Liver (tissue), 9 donors: ENCODE results near the gene PRMT6. TPM values are rescaled to one million over a fixed set of nuclear protein-coding genes. Genes with fewer than 3 reads are reported as not detected.

Experiments
- DNase-seq: peaks from one replicate; pipeline ENCODE4 v3.0.0-alpha.2; 2017; ENCODE audit warnings: low spot score
- H3K27ac ChIP-seq, 2 donors: one replicate each; pipeline ENCODE4 v1.7.0; 2013; ENCODE audit warnings: inconsistent platforms in 2 of 2, low read length in 2 of 2, control low read depth in 1 of 2, low read depth in 1 of 2, mild to moderate bottlenecking in 1 of 2
- H3K27me3 ChIP-seq, 4 donors: one replicate each; pipeline versions ENCODE4 v1.6.1 to v1.7.0; 2013; ENCODE audit warnings: low read length in 3 of 4, inconsistent platforms in 1 of 4, mild to moderate bottlenecking in 1 of 4, moderate library complexity in 1 of 4; ENCODE audit not compliant: control insufficient read depth in 4 of 4, insufficient read depth in 4 of 4
- H3K36me3 ChIP-seq, 4 donors: one replicate each; pipeline versions ENCODE4 v1.6.1 to v1.7.0; 2013; ENCODE audit warnings: low read length in 3 of 4, mild to moderate bottlenecking in 3 of 4, low read depth in 1 of 4, moderate library complexity in 1 of 4; ENCODE audit not compliant: control insufficient read depth in 4 of 4, insufficient read depth in 3 of 4
- H3K4me1 ChIP-seq, 4 donors: one replicate each; pipeline versions ENCODE4 v1.6.1 to v1.7.0; 2013; ENCODE audit warnings: low read length in 3 of 4, mild to moderate bottlenecking in 3 of 4, moderate library complexity in 1 of 4; ENCODE audit not compliant: control insufficient read depth in 4 of 4, insufficient read depth in 4 of 4
- H3K4me3 ChIP-seq, 3 donors: one replicate each; pipeline versions ENCODE4 v1.6.1 to v1.7.0; 2013; ENCODE audit warnings: low read length in 3 of 3, control low read depth in 1 of 3, low read depth in 1 of 3, mild to moderate bottlenecking in 1 of 3
- H3K9ac ChIP-seq, 2 donors: one replicate each; pipeline ENCODE4 v1.7.0; 2013; ENCODE audit warnings: low read length in 2 of 2, mild to moderate bottlenecking in 2 of 2, moderate library complexity in 2 of 2, control low read depth in 1 of 2, low read depth in 1 of 2
- H3K9me3 ChIP-seq, 4 donors: one replicate each; pipeline versions ENCODE4 v1.6.1 to v1.7.0; 2013; ENCODE audit warnings: low read length in 3 of 4; ENCODE audit not compliant: control insufficient read depth in 4 of 4
- CTCF ChIP-seq: fragments of 150-350 bp; IDR thresholded peaks from 2 replicates; pipeline ENCODE4 v1.5.1; 2017; ENCODE audit warnings: improper control_type of control experiment, low read depth, low read length; ENCODE audit not compliant: missing input control
- EGR1 ChIP-seq, 2 donors: IDR thresholded peaks; 2 replicates each; pipeline ENCODE4 v1.6.1; 2016 to 2018; ENCODE audit warnings: antibody characterized with exemption in 2 of 2, low read depth in 2 of 2
- FOXA1 ChIP-seq: IDR thresholded peaks from 2 replicates; pipeline ENCODE4 v1.6.1; 2016; ENCODE audit warnings: antibody characterized with exemption
- FOXA2 ChIP-seq: IDR thresholded peaks from 2 replicates; pipeline ENCODE4 v1.6.1; 2016; ENCODE audit warnings: antibody characterized with exemption
- GABPA ChIP-seq, 2 donors: IDR thresholded peaks in 1 of 2; conservative IDR thresholded peaks in 1 of 2; 2 replicates each; pipeline ENCODE4 v1.6.1; 2016; ENCODE audit warnings: antibody characterized with exemption in 2 of 2, mild to moderate bottlenecking in 1 of 2, moderate library complexity in 1 of 2
- HNF4A ChIP-seq, 2 donors: conservative IDR thresholded peaks; 2 replicates each; pipeline ENCODE4 v1.6.1; 2016; ENCODE audit warnings: antibody characterized with exemption in 2 of 2, mild to moderate bottlenecking in 2 of 2
- HNF4G ChIP-seq: IDR thresholded peaks from 2 replicates; pipeline ENCODE4 v1.6.1; 2016; ENCODE audit warnings: antibody characterized with exemption
- JUND ChIP-seq, 2 donors: IDR thresholded peaks; 2 replicates each; pipeline ENCODE4 v1.6.1; 2016; ENCODE audit warnings: antibody characterized with exemption in 2 of 2
- MAX ChIP-seq: IDR thresholded peaks from 2 replicates; pipeline ENCODE4 v1.6.1; 2016; ENCODE audit warnings: antibody characterized with exemption
- NR2F2 ChIP-seq: IDR thresholded peaks from 2 replicates; pipeline ENCODE4 v1.6.1; 2016; ENCODE audit warnings: antibody characterized with exemption
- RAD21 ChIP-seq, 2 donors: IDR thresholded peaks; 2 replicates each; pipeline ENCODE4 v1.6.1; 2016; ENCODE audit warnings: antibody characterized with exemption in 2 of 2, mild to moderate bottlenecking in 2 of 2
- RXRA ChIP-seq, 2 donors: IDR thresholded peaks; 2 replicates each; pipeline ENCODE4 v1.6.1; 2017 to 2018; ENCODE audit warnings: antibody characterized with exemption in 2 of 2, mild to moderate bottlenecking in 1 of 2
- SP1 ChIP-seq: IDR thresholded peaks from 2 replicates; pipeline ENCODE4 v1.6.1; 2018; ENCODE audit warnings: antibody characterized with exemption, mild to moderate bottlenecking
- TAF1 ChIP-seq: conservative IDR thresholded peaks from 2 replicates; pipeline ENCODE4 v1.6.1; 2016; ENCODE audit warnings: antibody characterized with exemption, mild to moderate bottlenecking
- YY1 ChIP-seq: IDR thresholded peaks from 2 replicates; pipeline ENCODE4 v1.6.1; 2016; ENCODE audit warnings: antibody characterized with exemption, mild to moderate bottlenecking
- WGBS: extraction: QIAGEN DNeasy Blood & Tissue Kit; methylation state at CpG from one replicate; pipeline ENCODE4 v1.1.7; 2013; 5-methylcytosine and 5-hydroxymethylcytosine counted together
- polyA plus RNA-seq, 2 donors: library from polyadenylated mRNA; stranded (reverse) in 1 of 2; unstranded in 1 of 2; fragments of 200-250 nt in 1 of 2; fragments of >200 nt in 1 of 2; fragmentation: Nextera tagmentation in 1 of 2; extraction: Ambion mirVana in 1 of 2; gene quantifications; one replicate each; pipeline versions ENCODE4 v1.2.1 to v1.2.3, GENCODE V29; 2013 to 2015
- total RNA-seq, 2 donors: library from RNA; depleted of rRNA; stranded (reverse); fragments of >200 nt; gene quantifications; one replicate each; pipeline ENCODE4 v1.2.3, GENCODE V29; 2014
- TF ChIP-seq, protein P1 (sequence below): IDR thresholded peaks from 2 replicates; pipeline ENCODE4 v1.6.1; 2016; ENCODE audit warnings: antibody characterized with exemption
- TF ChIP-seq, protein P2 (sequence below): IDR thresholded peaks from 2 replicates; pipeline ENCODE4 v1.6.1; 2016; ENCODE audit warnings: antibody characterized with exemption, mild to moderate bottlenecking
- TF ChIP-seq, protein P3 (sequence below): IDR thresholded peaks from 2 replicates; pipeline ENCODE4 v1.6.1; 2016; ENCODE audit warnings: antibody characterized with exemption
- donor health status: healthy.
- donor health status: healthy.
- donor health status: healthy.
- donor health status: healthy.
- donor health status: healthy.

PRMT6 gene
- total and polyA plus RNA-seq, 4 donors, result 8.5 to 15.2 (median 14.4) TPM

DNA sequence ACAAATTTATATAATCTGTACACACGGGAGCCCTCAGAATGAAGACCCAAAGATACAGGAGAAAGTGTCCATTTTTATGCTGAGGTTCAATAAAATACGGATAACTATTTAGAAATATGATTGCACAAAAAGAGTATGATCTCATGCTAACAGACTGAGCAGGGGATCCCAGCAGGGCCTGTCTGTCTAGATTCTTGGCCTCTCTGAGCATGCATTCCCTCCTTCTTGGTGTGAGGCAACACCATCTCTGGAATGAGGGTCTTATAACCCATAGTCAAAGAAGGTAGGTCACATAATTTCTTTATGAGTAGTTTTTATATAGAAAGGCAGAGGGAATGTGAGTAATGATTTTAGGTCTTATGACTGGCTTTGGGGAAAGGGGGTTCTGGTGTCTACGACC is 5.4 kb downstream of the PRMT6 start:
- WGBS, result 93% methylated on average over 3 of the region's 3 CpGs
- Histone ChIP-seq H3K9me3 (no peaks in the 10 kb centered on the region), H3K4me1 (peaks cover 0 to 11% (median 8%) of the 10 kb centered on the region in 4 donors), H3K9ac (no peak overlapping the region), H3K27me3 (no peaks in the 10 kb centered on the region), H3K27ac (no peak overlapping the region), H3K4me3 (no peak overlapping the region), H3K36me3 (peaks cover 0 to 2% (median 0%) of the 10 kb centered on the region in 4 donors)
- no peak for TF ChIP-seq FOXA1
- no peak for TF ChIP-seq JUND (IDR thresholded peaks at IDR 0.05)
- TF ChIP-seq GABPA (IDR thresholded peaks at IDR 0.05 in 1 of 2, conservative IDR thresholded peaks at IDR 0.05 in 1 of 2), result no peak
- TF ChIP-seq, protein P1, sequence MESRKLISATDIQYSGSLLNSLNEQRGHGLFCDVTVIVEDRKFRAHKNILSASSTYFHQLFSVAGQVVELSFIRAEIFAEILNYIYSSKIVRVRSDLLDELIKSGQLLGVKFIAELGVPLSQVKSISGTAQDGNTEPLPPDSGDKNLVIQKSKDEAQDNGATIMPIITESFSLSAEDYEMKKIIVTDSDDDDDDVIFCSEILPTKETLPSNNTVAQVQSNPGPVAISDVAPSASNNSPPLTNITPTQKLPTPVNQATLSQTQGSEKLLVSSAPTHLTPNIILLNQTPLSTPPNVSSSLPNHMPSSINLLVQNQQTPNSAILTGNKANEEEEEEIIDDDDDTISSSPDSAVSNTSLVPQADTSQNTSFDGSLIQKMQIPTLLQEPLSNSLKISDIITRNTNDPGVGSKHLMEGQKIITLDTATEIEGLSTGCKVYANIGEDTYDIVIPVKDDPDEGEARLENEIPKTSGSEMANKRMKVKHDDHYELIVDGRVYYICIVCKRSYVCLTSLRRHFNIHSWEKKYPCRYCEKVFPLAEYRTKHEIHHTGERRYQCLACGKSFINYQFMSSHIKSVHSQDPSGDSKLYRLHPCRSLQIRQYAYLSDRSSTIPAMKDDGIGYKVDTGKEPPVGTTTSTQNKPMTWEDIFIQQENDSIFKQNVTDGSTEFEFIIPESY, result no peak
- TF ChIP-seq RXRA (IDR thresholded peaks at IDR 0.05), result no peak
- no peak for TF ChIP-seq FOXA2
- TF ChIP-seq YY1, result no peak
- TF ChIP-seq NR2F2, result no peak
- TF ChIP-seq HNF4G, result no peak
- no peak for TF ChIP-seq TAF1
- TF ChIP-seq SP1, result no peak
- no peak for TF ChIP-seq RAD21 (IDR thresholded peaks at IDR 0.05)
- TF ChIP-seq, protein P2, sequence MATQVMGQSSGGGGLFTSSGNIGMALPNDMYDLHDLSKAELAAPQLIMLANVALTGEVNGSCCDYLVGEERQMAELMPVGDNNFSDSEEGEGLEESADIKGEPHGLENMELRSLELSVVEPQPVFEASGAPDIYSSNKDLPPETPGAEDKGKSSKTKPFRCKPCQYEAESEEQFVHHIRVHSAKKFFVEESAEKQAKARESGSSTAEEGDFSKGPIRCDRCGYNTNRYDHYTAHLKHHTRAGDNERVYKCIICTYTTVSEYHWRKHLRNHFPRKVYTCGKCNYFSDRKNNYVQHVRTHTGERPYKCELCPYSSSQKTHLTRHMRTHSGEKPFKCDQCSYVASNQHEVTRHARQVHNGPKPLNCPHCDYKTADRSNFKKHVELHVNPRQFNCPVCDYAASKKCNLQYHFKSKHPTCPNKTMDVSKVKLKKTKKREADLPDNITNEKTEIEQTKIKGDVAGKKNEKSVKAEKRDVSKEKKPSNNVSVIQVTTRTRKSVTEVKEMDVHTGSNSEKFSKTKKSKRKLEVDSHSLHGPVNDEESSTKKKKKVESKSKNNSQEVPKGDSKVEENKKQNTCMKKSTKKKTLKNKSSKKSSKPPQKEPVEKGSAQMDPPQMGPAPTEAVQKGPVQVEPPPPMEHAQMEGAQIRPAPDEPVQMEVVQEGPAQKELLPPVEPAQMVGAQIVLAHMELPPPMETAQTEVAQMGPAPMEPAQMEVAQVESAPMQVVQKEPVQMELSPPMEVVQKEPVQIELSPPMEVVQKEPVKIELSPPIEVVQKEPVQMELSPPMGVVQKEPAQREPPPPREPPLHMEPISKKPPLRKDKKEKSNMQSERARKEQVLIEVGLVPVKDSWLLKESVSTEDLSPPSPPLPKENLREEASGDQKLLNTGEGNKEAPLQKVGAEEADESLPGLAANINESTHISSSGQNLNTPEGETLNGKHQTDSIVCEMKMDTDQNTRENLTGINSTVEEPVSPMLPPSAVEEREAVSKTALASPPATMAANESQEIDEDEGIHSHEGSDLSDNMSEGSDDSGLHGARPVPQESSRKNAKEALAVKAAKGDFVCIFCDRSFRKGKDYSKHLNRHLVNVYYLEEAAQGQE, result no peak
- no peak for DNase-seq

DNA sequence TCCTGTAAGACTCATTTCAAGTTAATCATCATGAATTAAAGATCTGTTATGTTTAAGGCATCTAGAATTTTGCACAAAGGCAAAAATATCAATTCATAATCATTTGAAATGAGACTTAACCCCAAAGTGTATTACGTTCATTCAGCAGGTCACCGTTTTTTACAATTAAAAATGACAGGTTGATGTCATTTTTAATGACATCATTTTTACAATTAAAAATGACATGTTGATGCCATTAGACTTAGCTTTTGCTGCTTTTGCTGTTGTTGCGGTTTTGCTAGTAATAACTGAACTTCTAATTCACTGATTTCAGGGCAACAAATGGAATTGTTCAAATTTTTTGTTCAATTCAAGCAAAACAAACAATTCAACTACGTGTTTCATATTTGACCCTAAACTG is 17.0 kb downstream of the PRMT6 start:
- Histone ChIP-seq H3K9ac (no peak overlapping the region), H3K4me3 (no peak overlapping the region), H3K4me1 (no peaks in the 10 kb centered on the region), H3K36me3 (no peaks in the 10 kb centered on the region), H3K27me3 (no peaks in the 10 kb centered on the region), H3K27ac (no peak overlapping the region), H3K9me3 (no peaks in the 10 kb centered on the region)
- TF ChIP-seq, protein P3, sequence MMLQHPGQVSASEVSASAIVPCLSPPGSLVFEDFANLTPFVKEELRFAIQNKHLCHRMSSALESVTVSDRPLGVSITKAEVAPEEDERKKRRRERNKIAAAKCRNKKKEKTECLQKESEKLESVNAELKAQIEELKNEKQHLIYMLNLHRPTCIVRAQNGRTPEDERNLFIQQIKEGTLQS, result no peak
- TF ChIP-seq, protein P2, result no peak
- TF ChIP-seq SP1, result no peak
- no peak for TF ChIP-seq CTCF
- no peak for TF ChIP-seq HNF4A (conservative IDR thresholded peaks at IDR 0.05)
- TF ChIP-seq EGR1 (IDR thresholded peaks at IDR 0.05; ENCODE audit: low read depth in 2 of 2), result no peak
- TF ChIP-seq FOXA1, result no peak
- no peak for TF ChIP-seq HNF4G
- no peak for TF ChIP-seq FOXA2
- TF ChIP-seq JUND (IDR thresholded peaks at IDR 0.05), result no peak
- no peak for TF ChIP-seq RAD21 (IDR thresholded peaks at IDR 0.05)
- no peak for TF ChIP-seq NR2F2
- no peak for TF ChIP-seq TAF1
- TF ChIP-seq, protein P1, result no peak
- TF ChIP-seq RXRA (IDR thresholded peaks at IDR 0.05), result no peak
- TF ChIP-seq GABPA (IDR thresholded peaks at IDR 0.05 in 1 of 2, conservative IDR thresholded peaks at IDR 0.05 in 1 of 2), result no peak
- no peak for TF ChIP-seq MAX
- no peak for TF ChIP-seq YY1
- DNase-seq, result no peak
- WGBS, result 79% methylated on average over 4 of the region's 4 CpGs
